Measurements from ENCODE around the gene HDAC1.
"Not testable (repeated sequence)": the region's sequence is repeated elsewhere in the genome, so short reads cannot be mapped to it uniquely, and the experiment has no call there.

Gene HDAC1

DNA sequence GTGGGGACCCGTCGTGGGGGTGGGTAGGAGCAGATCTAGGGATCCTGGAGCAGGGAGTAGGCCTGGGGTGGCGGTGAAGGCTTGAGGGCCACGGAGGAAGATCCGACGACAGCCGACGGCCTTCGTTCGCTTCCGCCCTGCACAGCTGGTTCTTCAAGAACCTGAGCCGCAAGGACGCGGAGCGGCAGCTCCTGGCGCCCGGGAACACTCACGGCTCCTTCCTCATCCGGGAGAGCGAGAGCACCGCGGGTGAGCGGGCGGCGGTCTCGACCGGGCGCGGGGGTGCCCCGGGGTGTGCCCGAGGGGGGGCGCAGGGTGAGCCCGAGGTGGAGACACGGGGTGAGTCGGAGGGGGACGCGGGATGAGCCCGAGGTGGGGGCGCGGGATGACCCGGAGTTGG lies 16.5 kb upstream of the HDAC1 start:
- no peak for TF ChIP-seq SUZ12 (IDR thresholded peaks at IDR 0.05; ENCODE audit: extremely low read depth, insufficient read depth, insufficient read length)
- TF ChIP-seq YY1 (IDR thresholded peaks at IDR 0.05; ENCODE audit: insufficient read depth, insufficient read length): no peak
- no peak for TF ChIP-seq ZNF274 (IDR thresholded peaks at IDR 0.05; ENCODE audit: low read depth, low read length)
- no peak overlapping the region for H3K9ac ChIP-seq (ENCODE audit: insufficient read length, low read depth)
- no peaks in the 10 kb centered on the region for H3K9me3 ChIP-seq (ENCODE audit: insufficient read depth, low read length)
- H3K27me3 ChIP-seq (ENCODE audit: insufficient read depth, insufficient read length): no peaks in the 10 kb centered on the region
- DNase-seq (ENCODE audit: low read depth, low spot score): no peak
- H3K4me1 ChIP-seq (ENCODE audit: insufficient read depth, insufficient read length): peaks cover 27% of the 10 kb centered on the region
- H3K36me3 ChIP-seq (ENCODE audit: insufficient read depth, insufficient read length, low read length): no peaks in the 10 kb centered on the region
- no peak overlapping the region for H3K4me3 ChIP-seq (ENCODE audit: insufficient read length, low read depth)

GRCh38 chr1:32276032-32276782 lies 15.7 kb upstream of the HDAC1 start:
- Histone ChIP-seq H3K36me3 (ENCODE audit: insufficient read depth, insufficient read length, low read length) (no peaks in the 10 kb centered on the region), H3K9me3 (ENCODE audit: insufficient read depth, low read length) (no peaks in the 10 kb centered on the region), H3K4me1 (ENCODE audit: insufficient read depth, insufficient read length) (peaks cover 27% of the 10 kb centered on the region), H3K27me3 (ENCODE audit: insufficient read depth, insufficient read length) (no peaks in the 10 kb centered on the region), H3K4me3 (ENCODE audit: insufficient read length, low read depth) (no peak overlapping the region), H3K9ac (ENCODE audit: insufficient read length, low read depth) (no peak overlapping the region)
- TF ChIP-seq YY1 (IDR thresholded peaks at IDR 0.05; ENCODE audit: insufficient read depth, insufficient read length) (no peak), SUZ12 (IDR thresholded peaks at IDR 0.05; ENCODE audit: extremely low read depth, insufficient read depth, insufficient read length) (no peak), ZNF274 (IDR thresholded peaks at IDR 0.05; ENCODE audit: low read depth, low read length) (no peak)
- DNase-seq (ENCODE audit: low read depth, low spot score): no peak

DNA sequence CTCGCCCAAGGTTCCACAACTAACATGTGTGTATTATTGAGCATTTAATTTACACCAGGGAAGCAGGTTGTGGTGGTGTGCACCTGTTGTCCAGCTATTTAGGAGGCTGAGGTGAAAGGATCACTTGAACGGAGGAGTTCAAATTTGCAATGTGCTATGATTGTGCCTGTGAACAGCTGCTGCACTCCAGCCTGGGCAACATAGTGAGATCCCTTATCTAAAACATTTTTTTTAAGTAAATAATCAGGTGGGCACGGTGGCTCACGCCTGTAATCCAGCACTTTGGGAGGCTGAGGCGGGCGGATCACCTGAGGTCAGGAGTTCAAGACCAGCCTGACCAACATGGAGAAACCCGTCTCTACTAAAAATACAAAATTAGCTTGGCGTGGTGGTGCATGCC lies 7.1 kb upstream of the HDAC1 start:
- H3K27me3 ChIP-seq (ENCODE audit: insufficient read depth, insufficient read length); H3K9ac ChIP-seq (ENCODE audit: insufficient read length, low read depth); H3K4me1 ChIP-seq (ENCODE audit: insufficient read depth, insufficient read length); H3K36me3 ChIP-seq (ENCODE audit: insufficient read depth, insufficient read length, low read length); DNase-seq (ENCODE audit: low read depth, low spot score); H3K9me3 ChIP-seq (ENCODE audit: insufficient read depth, low read length); H3K4me3 ChIP-seq (ENCODE audit: insufficient read length, low read depth): not testable (repeated sequence)

GRCh38 chr1:32285658-32286057 lies 6.2 kb upstream of the HDAC1 start:
- H3K9me3 ChIP-seq (ENCODE audit: insufficient read depth, low read length): no peaks in the 10 kb centered on the region
- peaks cover 2% of the 10 kb centered on the region for H3K4me1 ChIP-seq (ENCODE audit: insufficient read depth, insufficient read length)
- no peak for DNase-seq (ENCODE audit: low read depth, low spot score)
- no peak for TF ChIP-seq SUZ12 (IDR thresholded peaks at IDR 0.05; ENCODE audit: extremely low read depth, insufficient read depth, insufficient read length)
- H3K4me3 ChIP-seq (ENCODE audit: insufficient read length, low read depth): no peak overlapping the region
- H3K9ac ChIP-seq (ENCODE audit: insufficient read length, low read depth): no peak overlapping the region
- H3K36me3 ChIP-seq (ENCODE audit: insufficient read depth, insufficient read length, low read length): no peaks in the 10 kb centered on the region
- H3K27me3 ChIP-seq (ENCODE audit: insufficient read depth, insufficient read length): no peaks in the 10 kb centered on the region

DNA sequence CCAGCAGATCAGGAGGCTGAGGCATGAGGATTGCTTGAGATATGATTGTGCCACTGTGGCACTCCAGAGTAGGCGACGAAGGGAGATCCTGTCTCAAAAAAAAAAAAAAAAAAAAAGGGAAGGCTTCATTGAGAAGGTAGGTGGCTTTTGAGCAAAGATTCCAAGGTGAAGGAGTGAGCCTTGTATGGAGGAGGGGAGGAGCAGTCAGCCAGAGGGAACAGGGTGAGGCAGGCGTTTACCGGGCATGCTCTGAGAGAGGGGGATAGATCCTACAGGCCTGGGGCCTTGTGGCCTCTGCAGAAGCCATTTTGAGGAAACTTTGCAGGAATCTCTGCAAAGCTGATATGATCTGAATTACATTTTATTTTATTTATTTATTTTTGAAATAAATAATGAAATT lies 5.1 kb upstream of the HDAC1 start:
- DNase-seq (ENCODE audit: low read depth, low spot score): peak; percentile 35
- H3K27me3 ChIP-seq (ENCODE audit: insufficient read depth, insufficient read length): no peaks in the 10 kb centered on the region
- no peaks in the 10 kb centered on the region for H3K36me3 ChIP-seq (ENCODE audit: insufficient read depth, insufficient read length, low read length)
- H3K9ac ChIP-seq (ENCODE audit: insufficient read length, low read depth): peak overlapping the region; percentile 57
- H3K4me1 ChIP-seq (ENCODE audit: insufficient read depth, insufficient read length): peaks cover 9% of the 10 kb centered on the region
- H3K4me3 ChIP-seq (ENCODE audit: insufficient read length, low read depth): no peak overlapping the region
- no peaks in the 10 kb centered on the region for H3K9me3 ChIP-seq (ENCODE audit: insufficient read depth, low read length)
- peak; percentile 31 for TF ChIP-seq YY1 (IDR thresholded peaks at IDR 0.05; ENCODE audit: insufficient read depth, insufficient read length)
- no peak for TF ChIP-seq ZNF274 (IDR thresholded peaks at IDR 0.05; ENCODE audit: low read depth, low read length)
- no peak for TF ChIP-seq SUZ12 (IDR thresholded peaks at IDR 0.05; ENCODE audit: extremely low read depth, insufficient read depth, insufficient read length)

DNA sequence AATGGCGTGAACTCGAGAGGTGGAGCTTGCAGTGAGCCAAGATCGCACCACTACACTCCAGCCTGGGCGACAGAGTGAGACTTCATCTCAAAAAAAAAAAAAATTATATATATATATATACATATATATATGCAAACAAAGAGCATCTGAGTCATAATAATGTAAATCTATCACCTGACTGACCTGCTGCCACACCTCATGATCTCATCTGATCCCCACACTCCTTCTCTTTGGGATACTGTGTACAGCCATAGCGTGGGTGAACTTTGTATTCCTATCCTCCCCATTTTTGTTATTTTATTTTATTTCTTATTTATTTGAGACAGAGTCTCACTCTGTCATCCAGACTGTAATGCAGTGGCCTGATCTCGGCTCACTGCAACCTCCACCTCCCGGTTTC lies 2.6 kb upstream of the HDAC1 start:
- no peak for DNase-seq (ENCODE audit: low read depth, low spot score)
- H3K36me3 ChIP-seq (ENCODE audit: insufficient read depth, insufficient read length, low read length): no peaks in the 10 kb centered on the region
- no peak for TF ChIP-seq SUZ12 (IDR thresholded peaks at IDR 0.05; ENCODE audit: extremely low read depth, insufficient read depth, insufficient read length)
- no peak for TF ChIP-seq YY1 (IDR thresholded peaks at IDR 0.05; ENCODE audit: insufficient read depth, insufficient read length)
- TF ChIP-seq ZNF274 (IDR thresholded peaks at IDR 0.05; ENCODE audit: low read depth, low read length): no peak
- H3K4me1 ChIP-seq (ENCODE audit: insufficient read depth, insufficient read length): peaks cover 9% of the 10 kb centered on the region
- H3K9ac ChIP-seq (ENCODE audit: insufficient read length, low read depth): no peak overlapping the region
- H3K27me3 ChIP-seq (ENCODE audit: insufficient read depth, insufficient read length): no peaks in the 10 kb centered on the region
- no peak overlapping the region for H3K4me3 ChIP-seq (ENCODE audit: insufficient read length, low read depth)
- H3K9me3 ChIP-seq (ENCODE audit: insufficient read depth, low read length): no peaks in the 10 kb centered on the region

DNA sequence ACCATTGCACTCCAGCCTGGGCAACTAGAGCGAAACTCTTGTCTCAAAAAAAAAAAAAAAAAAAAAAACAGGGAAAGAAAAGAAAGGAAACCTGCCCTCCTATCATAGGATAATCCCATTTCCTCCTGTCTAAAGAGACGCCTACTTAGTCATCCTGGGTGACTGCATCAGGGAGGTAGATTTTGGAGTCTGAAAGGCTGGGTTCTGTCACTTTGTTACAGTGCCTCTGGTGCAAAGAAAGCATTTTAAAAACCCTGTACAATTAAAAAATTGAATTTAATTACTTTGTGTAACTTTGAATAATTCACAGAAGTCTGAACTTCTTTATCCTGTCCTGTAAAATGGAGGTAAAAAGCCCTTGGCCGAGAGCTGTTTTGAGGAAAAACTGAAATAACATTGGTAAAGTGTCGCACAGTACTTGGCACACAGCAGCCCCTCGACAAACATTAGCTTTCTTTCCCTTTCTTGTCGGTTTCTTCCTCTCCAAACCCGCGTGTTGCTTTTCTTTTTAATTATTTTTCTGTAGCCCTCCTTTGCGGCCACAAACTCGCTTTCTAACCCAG lies 657 bp upstream of the HDAC1 start:
- peaks cover 11% of the 10 kb centered on the region for H3K4me1 ChIP-seq (ENCODE audit: insufficient read depth, insufficient read length)
- H3K9me3 ChIP-seq (ENCODE audit: insufficient read depth, low read length): no peaks in the 10 kb centered on the region
- DNase-seq (ENCODE audit: low read depth, low spot score): no peak
- H3K4me3 ChIP-seq (ENCODE audit: insufficient read length, low read depth): peak overlapping the region; percentile 31
- H3K27me3 ChIP-seq (ENCODE audit: insufficient read depth, insufficient read length): no peaks in the 10 kb centered on the region
- TF ChIP-seq SUZ12 (IDR thresholded peaks at IDR 0.05; ENCODE audit: extremely low read depth, insufficient read depth, insufficient read length) (no peak), ZNF274 (IDR thresholded peaks at IDR 0.05; ENCODE audit: low read depth, low read length) (no peak), YY1 (IDR thresholded peaks at IDR 0.05; ENCODE audit: insufficient read depth, insufficient read length) (no peak)
- peak overlapping the region; percentile 79 for H3K9ac ChIP-seq (ENCODE audit: insufficient read length, low read depth)
- H3K36me3 ChIP-seq (ENCODE audit: insufficient read depth, insufficient read length, low read length): peaks cover 14% of the 10 kb centered on the region

GRCh38 chr1:32298211-32298610 lies 6.3 kb downstream of the HDAC1 start:
- peaks cover 65% of the 10 kb centered on the region for H3K36me3 ChIP-seq (ENCODE audit: insufficient read depth, insufficient read length, low read length)
- not testable (repeated sequence) for H3K9me3 ChIP-seq (ENCODE audit: insufficient read depth, low read length); DNase-seq (ENCODE audit: low read depth, low spot score); H3K4me3 ChIP-seq (ENCODE audit: insufficient read length, low read depth); H3K27me3 ChIP-seq (ENCODE audit: insufficient read depth, insufficient read length); H3K4me1 ChIP-seq (ENCODE audit: insufficient read depth, insufficient read length); H3K9ac ChIP-seq (ENCODE audit: insufficient read length, low read depth)

All from NT2/D1 (cell line).